GM21825 (cell line): ENCODE results near the gene PAPOLA.

Experiments used
- ATAC-seq: cut with Tn5 transposase; IDR thresholded peaks from one replicate; pipeline ENCODE4 v1.9.1; 2021; ENCODE audit warnings: mild to moderate bottlenecking, moderate library complexity; ENCODE audit not compliant: unreplicated experiment

PAPOLA gene

DNA sequence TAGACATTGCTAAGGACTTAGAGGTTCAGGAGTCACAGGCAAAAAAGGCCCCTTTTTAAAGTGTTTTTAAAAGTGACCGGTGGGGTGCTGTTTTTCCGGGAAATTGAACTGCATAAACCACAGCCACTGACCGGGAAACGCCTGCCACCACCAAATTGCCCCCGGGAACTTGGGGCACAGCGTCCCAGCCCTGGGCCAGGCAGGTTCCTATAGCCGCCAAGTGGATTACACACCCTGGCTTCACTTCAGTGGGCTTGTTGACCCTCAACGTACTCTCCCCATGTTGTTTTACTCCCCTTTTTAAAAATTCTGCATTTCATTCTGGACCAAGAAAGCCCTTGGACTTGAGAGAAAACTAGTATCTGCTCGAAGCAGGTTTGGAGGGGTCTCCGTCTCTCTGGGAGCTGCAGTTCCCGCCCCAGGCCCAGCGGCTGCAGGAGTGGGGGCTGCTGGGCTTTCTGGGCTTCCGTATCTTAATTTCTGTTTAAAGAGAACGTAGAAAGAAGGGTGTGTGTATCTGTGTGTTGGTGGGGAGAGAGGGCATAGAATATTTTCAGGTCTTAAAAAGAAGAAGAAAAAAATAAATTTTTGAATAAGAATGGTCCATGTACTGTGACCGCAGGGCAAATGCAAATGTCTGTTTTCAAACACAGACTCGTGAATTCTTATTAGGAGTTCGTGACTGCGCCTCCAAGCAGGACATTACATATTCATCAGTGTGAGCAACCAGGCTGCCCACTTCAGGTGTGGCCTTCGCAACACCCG, 82.9 kb downstream of the PAPOLA start:
- ATAC-seq = no peak

DNA sequence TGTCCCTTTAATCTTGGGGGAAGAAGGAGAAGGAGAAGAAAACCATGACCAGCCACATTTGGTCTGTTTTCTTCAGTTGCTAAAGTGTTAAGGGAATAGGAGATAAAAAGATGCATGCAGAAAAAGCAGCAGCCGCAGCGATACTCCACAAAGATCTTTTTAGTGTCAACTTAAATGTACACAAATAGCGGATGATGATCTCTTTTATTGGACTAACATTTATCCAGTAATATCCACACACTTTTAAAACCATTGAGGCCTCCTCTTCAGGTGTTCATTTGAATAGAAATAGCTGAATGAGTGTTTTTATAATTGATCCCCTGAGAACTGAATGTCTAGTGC, 83.5 kb downstream of the PAPOLA start:
- ATAC-seq = no peak

DNA sequence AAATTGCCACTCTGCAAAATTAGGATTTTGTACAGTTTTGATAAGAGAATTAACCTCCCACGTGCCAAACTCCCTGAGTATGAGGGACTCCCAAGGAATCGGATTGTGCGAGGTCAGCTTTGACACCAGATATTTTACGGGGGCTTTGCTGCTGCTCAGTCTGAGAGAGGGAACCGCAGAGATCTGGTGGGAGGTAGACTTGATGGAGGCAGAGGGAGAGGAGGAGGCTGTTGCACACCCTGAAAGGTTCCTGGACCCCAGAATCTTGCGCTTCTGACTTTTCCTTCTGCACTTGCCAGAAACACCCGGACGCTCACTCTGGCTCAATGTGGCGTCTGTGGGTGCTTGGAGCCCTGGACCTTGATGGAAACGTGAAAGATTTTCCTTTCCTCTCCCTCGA, 83.9 kb downstream of the PAPOLA start:
- ATAC-seq = no peak

DNA sequence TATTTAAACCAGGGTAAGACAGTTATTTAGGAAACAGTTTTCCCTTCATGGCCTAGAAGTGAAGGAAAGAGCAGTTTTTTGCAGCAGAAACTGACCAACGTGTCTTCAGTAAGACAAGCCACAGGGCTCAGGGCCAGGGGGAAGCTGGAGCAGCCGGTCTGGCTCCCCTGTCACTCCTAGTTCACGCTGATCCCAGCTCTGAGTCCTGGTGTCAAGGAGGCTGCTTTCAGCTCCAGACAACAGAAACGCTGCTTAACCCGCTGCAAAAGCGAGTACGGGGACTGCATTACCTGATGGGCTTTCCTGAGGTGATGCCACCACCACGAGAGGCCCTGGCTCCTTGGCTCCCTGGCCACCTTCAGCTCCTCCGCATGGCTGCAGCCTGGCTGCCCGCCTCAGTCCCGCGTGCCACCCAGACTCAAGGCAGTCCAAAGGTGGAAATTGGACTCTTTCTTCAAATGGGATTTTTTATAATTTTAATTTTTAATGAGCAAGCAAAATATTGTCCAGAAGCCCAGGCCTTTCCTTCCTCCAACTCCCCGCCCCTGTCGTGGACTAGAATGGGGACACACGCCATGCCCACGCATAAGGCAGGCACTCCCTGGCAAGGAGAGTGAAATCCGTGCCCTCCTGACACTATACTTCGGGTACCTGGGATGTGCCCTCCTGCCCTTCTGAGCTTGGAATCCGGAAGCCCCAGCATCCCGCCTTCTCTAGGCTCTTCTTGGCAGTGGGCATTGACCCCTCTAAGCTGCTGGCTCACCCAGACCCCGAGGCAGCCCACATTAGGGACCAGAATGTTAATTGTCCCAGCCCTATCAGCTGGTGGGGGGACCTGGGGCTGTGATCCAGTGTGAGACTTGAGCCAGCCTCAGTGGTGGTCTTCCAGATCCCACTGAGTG, 85.0 kb downstream of the PAPOLA start:
- no peak for ATAC-seq

DNA sequence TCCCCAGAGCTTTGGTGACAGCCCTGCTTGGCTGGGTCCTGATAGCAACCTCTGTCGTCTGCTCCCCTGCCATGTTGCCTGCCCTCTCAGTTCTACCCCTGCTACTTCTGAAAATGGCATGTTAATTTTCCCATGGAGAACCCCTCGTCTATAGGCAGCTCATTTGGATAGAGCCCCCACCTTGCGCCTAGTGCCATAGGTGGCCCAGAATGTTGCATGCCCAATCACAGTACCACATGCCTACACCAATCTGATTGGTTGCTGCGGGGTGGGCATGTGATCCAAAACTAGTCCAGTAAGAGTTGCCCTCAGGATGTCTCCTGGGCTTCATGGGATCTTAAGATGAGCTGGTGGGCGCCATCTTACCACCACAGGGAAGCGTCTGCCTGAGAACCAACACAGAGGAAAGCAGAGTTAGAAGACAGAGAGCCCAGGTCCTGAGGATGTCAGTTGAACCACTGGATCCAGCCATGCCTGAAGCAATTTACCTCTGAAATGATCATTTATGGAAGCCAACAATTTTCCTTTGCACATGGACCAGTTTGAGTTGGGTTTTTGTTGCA, 85.7 kb downstream of the PAPOLA start:
- no peak for ATAC-seq

DNA sequence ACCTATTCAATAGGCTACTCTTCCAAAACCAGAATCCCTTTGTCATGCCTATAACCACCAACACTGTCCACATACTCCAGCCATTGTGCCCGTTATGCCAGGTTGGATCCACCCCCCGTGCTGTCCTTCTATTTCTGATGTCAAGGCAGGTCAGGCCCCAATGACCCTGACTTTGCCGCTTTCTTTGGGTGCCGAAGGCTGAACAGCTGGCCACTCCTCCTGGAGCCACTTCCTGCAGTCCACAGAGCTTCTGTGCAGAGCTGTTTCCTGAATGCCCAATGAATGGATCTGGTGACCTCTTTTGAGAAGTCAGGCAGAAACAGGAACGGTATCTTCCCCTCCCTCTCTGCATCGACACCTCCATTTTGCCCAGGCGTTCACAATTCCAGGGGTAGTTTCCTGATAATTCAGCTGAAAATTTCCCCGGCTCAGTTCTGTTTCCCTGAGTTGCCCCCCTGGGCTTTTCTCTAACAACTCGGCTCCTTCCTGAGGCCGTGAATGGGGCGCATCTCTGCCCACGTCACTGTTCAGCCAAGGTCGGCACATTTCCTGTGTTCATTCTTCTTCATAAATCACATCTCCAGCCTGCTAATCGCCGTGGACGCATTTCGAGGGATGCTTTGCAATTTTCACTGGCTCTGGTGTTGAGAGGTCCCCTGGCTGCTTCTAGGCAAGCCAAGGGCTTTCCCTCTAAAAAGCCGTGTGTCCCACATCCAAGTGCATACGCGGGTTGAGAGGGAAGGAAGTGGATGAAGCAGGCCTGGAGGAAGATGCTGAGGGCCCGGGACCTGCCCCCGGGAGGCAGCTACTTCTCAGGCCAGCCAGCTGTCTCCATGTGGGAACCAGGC, 86.5 kb downstream of the PAPOLA start:
- no peak for ATAC-seq

DNA sequence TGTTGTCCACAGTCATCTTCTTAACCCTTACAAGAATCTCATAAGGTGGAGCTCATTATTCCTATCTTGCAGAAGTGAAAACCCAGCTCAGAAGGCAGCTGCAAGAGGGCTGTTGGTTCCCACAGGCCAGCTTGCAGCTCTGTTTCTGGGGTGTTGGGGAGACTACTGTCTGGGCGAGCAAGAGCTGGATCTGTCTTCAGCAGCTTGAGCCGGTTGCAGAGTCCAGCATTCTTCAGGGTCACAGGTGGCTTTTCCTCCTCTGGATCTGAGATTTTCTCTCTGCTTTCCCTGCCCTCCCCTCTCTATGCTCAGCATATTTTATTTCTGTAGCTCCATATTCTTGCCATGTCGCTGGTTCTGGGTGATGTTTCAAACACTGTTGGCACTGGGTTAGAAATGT, 87.4 kb downstream of the PAPOLA start:
- no peak for ATAC-seq

DNA sequence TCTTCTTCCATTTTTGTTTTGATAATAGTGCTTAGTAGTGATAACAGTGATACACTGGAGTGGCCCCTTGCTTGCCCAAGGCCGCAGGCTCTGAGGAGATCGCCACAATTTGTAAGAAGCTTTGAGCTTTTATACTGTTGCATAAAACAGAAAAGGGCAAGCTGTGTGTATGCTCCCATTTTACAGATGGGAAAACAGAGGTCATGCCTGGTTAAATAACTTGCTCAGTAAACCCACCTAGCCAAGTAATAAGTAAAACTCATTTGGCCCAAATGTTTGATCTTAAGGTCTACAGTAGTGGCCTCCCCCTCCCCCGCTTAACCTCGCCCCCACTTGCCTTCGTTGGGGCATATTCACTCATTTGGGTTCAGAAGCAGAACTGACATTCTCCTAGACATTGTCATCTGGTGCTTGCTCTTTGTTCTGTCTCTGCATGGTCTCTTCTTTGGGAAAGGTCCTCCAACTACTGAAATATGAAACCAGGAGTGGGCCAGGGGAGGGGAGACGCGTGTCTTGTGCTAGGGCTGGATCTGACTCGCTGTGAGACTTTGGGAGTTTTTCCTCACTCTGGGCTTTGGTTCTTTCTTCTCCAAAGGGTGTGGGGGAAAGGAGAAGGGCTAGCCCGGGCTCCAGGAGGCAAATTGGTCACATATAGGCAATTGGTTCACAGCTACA, 88.1 kb downstream of the PAPOLA start:
- no peak for ATAC-seq

DNA sequence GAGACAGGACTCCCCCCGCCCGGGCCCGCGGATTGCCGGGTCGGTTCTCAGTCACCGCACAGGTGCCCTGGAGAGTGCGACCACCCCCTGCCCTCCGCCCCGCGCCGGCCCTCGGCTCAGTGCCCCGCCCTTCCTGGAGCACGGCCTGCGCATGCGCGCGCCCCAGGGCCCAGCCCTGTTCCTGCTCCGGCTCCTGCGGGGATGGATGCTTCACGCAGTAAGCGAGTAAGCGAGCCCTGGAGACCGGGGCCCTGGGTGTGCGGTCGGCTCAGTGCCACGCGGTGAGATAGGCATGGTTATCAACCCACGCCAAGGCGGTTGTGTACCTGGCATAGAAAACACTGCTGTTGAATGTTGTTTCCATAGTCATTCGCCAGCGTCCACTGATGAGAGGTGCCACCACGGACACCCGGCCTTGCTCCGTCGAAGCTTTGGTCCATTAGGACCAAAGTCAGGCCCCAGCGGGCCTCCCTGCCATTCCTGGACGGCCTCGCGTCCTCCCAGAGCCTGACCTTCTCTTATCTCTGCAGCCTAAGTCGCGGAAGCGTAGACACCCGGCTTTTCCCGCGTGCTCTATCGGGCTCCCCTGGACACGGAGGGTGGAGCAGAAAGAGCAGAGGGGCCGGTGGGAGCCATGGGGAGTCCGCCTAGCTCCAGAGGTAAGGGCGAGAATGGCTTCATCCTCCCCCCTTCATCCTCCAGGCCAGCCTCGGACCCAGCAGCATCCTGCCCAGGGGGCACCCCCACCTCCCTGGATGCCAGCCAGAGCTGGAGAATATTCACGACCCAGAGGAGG, 90.6 kb downstream of the PAPOLA start:
- peak; percentile 84 for ATAC-seq

DNA sequence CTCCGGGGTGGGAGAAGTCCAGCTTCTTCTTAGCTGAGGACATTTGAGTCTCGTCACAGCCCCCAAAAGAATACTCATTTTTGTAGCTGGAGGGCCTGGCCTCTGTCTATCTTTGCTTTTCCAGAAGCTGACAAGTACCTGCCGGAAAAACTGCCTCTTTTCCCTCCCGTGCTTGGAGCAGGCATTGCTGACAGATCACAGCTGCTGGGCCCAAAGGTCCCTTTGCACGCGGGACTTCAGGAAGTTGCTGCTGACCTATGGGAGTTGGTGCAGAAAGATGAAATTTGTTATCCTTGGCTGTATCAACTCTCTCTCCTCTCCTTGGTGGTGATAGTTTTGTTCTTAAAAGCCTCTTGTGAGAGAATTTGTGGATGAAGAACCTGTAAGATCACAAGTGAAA, 92.8 kb downstream of the PAPOLA start:
- ATAC-seq = no peak

DNA sequence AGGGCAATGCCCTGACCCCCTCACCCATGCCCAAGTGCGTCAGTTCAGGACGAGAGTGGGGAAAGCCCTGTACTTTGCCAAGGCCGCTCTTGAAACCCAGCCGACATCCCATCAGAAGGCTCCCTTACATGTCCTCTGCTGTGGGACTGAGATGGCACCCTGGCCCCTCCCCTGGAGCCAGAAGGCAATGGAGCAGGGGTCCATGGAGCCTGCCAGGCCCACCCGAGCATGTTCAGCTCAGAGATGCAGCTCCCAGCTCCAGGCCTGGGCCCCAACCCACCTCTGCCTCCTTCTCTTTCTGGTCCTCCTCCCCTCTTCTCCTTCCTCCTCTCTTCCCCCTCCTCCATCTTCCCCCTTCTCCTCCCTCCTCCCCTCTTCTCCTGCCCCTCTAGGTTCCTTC, 95.5 kb downstream of the PAPOLA start:
- no peak for ATAC-seq

DNA sequence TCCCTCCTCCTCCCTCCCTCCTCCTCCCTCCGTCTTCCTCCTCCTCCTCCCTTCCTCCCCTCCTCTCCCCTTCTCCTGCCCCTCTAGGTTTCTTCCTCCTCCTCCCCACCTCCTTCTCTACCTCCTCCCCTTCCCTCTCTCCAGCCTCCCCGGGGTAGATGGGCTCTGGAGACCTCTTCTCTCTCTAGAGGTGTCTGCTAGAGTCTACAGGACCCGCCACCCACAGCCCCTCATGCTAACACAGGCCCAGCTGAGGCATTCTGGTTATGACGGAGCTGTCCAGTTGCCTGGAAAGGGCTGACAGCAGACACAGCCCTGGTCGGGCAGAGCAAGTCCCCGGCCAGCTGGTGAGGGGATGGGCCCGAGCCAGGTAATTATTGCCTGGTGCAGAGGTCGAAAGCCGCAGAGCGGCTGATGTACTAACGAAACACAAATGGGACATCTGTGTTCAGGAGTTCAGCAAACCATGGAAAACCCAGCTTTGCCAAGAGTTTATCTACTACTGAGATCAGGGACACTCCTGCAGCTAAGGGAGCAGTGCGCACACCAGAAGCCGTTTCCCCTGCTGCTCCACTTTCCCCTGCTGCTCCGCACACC, 96.2 kb downstream of the PAPOLA start:
- no peak for ATAC-seq

DNA sequence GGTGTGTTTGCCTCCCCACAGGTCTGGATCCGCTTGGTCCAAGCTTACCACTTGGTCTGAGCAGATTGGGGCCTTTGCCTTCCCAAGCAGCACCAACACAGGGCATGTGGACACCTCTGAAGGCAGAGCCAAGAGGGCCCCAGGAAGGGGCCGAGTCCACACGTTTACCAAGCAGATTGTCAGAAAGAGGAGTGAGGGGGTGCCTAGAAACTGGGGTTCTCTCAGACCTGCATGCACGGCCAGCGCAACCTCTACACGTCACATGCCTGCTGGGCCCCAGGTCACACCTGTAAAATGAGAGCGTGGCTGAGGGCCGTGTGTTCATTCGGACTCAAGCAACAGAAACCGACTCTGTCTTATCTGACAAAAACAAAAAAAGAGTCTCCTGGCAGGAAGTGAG, 96.9 kb downstream of the PAPOLA start:
- no peak for ATAC-seq

DNA sequence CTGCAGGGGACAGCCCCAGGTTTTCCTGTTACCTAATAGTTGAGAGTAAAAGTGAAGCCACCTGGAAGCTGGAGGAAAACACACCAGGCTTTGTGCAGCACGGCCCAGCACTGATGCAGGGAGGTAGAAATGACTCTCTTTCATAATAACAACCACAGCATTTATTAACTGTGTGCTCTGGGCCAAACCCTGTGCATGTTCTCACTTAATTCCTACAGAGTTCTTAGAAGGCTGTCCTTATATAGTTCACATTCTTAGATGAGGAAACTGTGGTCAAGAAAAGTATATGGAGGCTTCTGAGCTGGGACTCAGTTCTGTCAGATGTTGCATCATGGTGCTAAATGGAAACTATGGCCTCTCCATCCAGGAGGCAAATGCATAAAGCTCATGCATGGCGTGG, 100.0 kb downstream of the PAPOLA start:
- ATAC-seq = no peak

DNA sequence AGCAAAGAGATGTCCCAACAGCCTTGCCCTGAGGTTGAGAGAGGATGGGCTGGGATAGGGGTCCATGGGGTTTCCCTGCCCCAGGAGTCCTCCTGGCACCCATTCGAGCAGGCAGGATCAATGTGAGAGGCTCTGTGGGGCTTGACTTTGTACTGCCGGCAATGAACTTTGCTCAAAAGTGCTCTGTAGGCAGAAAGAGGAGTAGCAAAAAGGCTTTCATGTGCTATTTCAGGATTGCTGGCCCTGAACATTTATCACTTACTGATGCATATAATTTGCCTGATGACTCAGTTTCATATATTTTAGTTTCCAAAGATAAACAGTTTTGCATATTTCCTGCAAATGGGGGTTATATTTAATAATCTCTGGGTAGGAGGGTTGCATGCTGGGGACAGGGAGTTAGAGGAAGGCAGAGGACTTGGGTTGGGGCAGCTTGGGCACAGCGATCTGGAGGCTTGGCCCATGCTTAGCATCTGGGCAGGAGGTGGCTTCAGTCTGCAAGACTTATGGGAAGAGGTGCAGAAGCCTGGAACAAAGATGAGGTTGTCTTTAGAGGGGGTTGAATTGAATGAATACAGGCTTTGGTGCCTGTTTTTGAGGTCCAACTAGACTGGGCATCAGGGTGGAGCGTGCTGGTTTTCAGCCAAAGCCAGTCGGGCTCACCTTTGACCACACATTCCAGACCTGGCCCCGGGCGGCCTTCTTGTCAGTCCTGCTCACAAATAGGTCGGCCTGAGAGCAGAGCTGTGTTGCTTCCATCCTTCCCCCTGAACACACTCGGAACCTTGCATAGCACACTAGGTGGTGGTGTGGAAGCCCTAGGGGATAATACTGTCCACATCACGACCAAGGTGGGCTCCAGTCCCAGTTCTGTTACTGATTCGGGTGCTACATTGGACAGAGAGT, 101.4 kb downstream of the PAPOLA start:
- no peak for ATAC-seq

DNA sequence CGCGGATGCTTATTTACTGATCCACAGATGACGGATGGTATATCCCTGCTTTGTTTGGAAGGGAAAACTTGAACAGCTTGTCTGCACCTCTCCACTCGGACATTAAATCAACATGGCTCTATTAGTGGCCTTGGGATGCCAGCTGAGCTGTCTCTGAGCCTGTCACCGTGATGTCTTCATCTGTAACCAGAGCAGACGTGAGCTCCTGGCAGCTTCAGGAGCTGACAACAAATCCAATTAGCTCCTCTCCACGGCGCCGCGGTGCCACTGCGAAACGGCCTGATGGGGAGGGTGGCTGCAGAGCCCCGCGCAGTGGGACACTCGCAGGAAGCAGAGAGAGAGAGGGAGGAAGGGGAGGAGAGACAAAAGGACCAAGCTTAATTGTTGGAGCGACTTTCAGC, 112.3 kb downstream of the PAPOLA start:
- ATAC-seq = no peak

DNA sequence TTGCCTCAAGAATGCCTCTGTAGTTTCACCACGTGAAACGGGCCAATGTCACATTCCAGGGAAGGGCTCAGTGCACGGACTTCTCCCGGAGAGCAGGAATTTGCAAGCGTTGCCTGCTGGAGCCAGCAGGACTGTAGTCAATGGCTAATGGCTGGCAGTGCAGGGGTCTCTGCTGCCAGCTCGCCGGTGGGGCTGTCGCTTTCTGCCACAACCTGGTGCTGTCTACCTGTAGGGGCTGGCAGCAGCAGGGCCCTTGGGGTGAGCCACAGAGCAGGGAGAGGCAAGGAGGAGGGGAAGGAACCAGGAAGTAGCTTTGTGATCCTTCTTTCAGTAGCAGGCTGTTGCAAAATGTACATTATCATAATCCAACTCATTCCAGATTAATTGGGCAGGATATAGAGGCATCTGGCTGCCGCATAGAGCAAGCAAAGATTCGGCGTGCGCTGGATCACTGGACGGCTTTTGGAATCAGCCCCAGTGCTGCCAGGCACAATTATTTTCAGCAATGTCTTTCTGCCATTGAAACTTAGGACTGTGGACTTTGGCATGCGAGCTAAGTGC, 114.1 kb downstream of the PAPOLA start:
- no peak for ATAC-seq
